ENCODE results near the gene USH2A.

Gene USH2A

DNA sequence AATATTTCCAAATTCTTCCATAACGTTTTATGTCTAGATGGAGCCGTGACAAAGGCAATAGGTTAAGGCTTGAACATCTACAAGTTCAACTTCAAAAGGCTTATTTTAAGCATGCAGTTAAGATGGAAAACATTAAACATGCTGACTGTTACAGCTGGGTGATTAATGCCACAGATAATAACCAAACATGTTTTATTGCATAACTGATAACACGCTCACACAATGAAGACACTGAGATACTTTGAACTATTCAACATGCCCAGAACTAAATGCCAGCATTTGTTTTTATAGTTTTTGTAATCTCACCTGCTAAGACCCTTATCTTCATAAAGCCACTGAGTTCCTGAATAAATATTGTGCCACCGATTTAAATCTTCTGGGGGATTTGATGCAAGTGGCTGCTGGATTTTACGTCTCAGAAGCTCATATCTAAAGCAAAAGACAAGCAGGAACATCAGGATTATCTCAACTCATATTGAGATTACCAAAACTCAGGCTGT is 545.7 kb downstream of the USH2A start:
- no peaks in the 10 kb centered on the region for H3K4me1 ChIP-seq (ENCODE audit: control insufficient read depth, insufficient read depth, low read length)
- no peak overlapping the region for H3K27ac ChIP-seq (ENCODE audit: extremely low read depth, low read depth, low read length)
- no peak overlapping the region for H3K4me3 ChIP-seq (ENCODE audit: low read depth, low read length)
- no peaks in the 10 kb centered on the region for H3K36me3 ChIP-seq (ENCODE audit: control insufficient read depth in 2 of 2, insufficient read depth in 1 of 2, low read length in 2 of 2)
- H3K9me3 ChIP-seq (ENCODE audit: control insufficient read depth, insufficient read depth, low read depth, low read length) = no peaks in the 10 kb centered on the region
- TF ChIP-seq ZNF302 (tag by site-specific recombination; IDR thresholded peaks at IDR 0.05; ENCODE audit: low read depth) (no peak), ZNF146 (tag by site-specific recombination; IDR thresholded peaks at IDR 0.05) (no peak), KLF10 (tag by site-specific recombination; IDR thresholded peaks at IDR 0.05) (no peak), SETDB1 (IDR thresholded peaks at IDR 0.05; ENCODE audit: insufficient read length, low read length) (no peak), TCF7L2 (IDR thresholded peaks at IDR 0.05; ENCODE audit: borderline replicate concordance, low read depth, low read length) (peak; percentile 83; the same call in 1 of the 2 replicates), ZNF416 (tag by site-specific recombination; IDR thresholded peaks at IDR 0.05) (no peak)
- TF ChIP-seq, protein P1, sequence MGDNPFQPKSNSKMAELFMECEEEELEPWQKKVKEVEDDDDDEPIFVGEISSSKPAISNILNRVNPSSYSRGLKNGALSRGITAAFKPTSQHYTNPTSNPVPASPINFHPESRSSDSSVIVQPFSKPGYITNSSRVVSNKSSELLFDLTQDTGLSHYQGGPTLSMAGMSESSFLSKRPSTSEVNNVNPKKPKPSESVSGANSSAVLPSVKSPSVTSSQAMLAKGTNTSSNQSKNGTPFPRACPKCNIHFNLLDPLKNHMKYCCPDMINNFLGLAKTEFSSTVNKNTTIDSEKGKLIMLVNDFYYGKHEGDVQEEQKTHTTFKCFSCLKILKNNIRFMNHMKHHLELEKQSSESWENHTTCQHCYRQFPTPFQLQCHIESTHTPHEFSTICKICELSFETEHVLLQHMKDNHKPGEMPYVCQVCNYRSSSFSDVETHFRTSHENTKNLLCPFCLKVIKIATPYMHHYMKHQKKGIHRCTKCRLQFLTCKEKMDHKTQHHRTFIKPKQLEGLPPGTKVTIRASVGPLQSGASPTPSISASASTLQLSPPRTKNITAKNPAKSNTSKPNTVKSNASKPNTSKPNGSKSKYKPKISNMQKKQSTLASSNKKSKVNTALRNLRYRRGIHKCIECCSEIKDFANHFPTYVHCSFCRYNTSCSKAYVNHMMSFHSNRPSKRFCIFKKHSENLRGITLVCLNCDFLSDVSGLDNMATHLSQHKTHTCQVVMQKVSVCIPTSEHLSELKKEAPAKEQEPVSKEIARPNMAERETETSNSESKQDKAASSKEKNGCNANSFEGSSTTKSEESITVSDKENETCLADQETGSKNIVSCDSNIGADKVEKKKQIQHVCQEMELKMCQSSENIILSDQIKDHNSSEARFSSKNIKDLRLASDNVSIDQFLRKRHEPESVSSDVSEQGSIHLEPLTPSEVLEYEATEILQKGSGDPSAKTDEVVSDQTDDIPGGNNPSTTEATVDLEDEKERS (tag by site-specific recombination; IDR thresholded peaks at IDR 0.05) = no peak
- POLR2A ChIA-PET = no interaction called here
- CTCF ChIA-PET = no interaction called here

DNA sequence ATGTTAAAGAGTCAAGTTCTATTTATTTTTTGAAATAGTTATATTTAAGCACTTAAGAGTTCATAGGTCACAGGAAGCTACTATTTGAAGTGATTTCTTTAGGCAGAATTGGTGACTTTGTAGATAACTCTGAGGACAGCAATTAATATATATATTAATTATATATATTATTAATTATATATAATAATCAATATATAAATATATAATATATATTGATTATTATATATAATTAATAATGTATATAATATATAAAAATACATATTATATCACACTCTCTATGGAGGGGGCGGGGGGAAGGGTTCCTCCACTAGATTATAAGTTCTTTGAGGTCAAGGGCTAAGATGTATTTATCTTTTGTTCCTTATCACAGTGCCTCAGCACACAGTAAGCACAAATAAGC is 547.5 kb downstream of the USH2A start:
- ChIA-PET POLR2A (no interaction called here), CTCF (no interaction called here)
- Histone ChIP-seq H3K9me3 (ENCODE audit: control insufficient read depth, insufficient read depth, low read depth, low read length) (no peaks in the 10 kb centered on the region), H3K36me3 (ENCODE audit: control insufficient read depth in 2 of 2, insufficient read depth in 1 of 2, low read length in 2 of 2) (no peaks in the 10 kb centered on the region), H3K4me3 (ENCODE audit: low read depth, low read length) (no peak overlapping the region), H3K27ac (ENCODE audit: extremely low read depth, low read depth, low read length) (no peak overlapping the region), H3K4me1 (ENCODE audit: control insufficient read depth, insufficient read depth, low read length) (no peaks in the 10 kb centered on the region)
- TF ChIP-seq ZNF184 (tag by site-specific recombination; IDR thresholded peaks at IDR 0.05) (no peak), ZBTB8A (tag by site-specific recombination; IDR thresholded peaks at IDR 0.05) (no peak), ZNF621 (tag by site-specific recombination; IDR thresholded peaks at IDR 0.05) (no peak), ZNF274 (IDR thresholded peaks at IDR 0.05; ENCODE audit: low read length) (no peak), ZNF274 (tag by site-specific recombination; IDR thresholded peaks at IDR 0.05; ENCODE audit: borderline replicate concordance) (no peak)

DNA sequence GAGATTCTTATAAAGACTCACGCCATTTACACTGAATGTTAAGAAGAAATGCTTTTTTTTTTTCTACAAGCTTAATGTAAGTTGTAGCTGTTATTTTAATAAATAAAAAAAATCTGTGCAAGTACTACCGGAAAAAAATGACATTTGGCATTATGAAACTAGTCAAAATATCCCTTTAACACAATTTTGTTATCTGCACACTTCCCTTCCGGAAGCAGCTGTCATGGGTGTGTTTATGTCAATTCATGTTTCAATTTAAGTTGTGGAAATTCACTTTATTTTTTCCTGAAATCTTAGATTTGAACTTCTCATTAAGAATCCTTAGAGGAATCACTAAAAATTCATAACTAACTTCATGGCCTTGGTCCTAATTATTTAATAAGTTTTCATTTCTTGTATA is 548.0 kb downstream of the USH2A start:
- ChIA-PET POLR2A (no interaction called here), CTCF (no interaction called here)
- TF ChIP-seq ZNF404 (tag by site-specific recombination; IDR thresholded peaks at IDR 0.05) (no peak), ZSCAN30 (tag by site-specific recombination; IDR thresholded peaks at IDR 0.05) (no peak), ZNF239 (tag by site-specific recombination; IDR thresholded peaks at IDR 0.05) (no peak), ZNF221 (tag by site-specific recombination; IDR thresholded peaks at IDR 0.05; ENCODE audit: borderline replicate concordance) (no peak), ZNF16 (tag by site-specific recombination; IDR thresholded peaks at IDR 0.05; ENCODE audit: low read depth) (no peak), WT1 (tag by site-specific recombination; IDR thresholded peaks at IDR 0.05) (no peak)
- TF ChIP-seq, protein P2, sequence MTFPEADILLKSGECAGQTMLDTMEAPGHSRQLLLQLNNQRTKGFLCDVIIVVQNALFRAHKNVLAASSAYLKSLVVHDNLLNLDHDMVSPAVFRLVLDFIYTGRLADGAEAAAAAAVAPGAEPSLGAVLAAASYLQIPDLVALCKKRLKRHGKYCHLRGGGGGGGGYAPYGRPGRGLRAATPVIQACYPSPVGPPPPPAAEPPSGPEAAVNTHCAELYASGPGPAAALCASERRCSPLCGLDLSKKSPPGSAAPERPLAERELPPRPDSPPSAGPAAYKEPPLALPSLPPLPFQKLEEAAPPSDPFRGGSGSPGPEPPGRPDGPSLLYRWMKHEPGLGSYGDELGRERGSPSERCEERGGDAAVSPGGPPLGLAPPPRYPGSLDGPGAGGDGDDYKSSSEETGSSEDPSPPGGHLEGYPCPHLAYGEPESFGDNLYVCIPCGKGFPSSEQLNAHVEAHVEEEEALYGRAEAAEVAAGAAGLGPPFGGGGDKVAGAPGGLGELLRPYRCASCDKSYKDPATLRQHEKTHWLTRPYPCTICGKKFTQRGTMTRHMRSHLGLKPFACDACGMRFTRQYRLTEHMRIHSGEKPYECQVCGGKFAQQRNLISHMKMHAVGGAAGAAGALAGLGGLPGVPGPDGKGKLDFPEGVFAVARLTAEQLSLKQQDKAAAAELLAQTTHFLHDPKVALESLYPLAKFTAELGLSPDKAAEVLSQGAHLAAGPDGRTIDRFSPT (tag by site-specific recombination; IDR thresholded peaks at IDR 0.05) = no peak
- TF ChIP-seq, protein P3, sequence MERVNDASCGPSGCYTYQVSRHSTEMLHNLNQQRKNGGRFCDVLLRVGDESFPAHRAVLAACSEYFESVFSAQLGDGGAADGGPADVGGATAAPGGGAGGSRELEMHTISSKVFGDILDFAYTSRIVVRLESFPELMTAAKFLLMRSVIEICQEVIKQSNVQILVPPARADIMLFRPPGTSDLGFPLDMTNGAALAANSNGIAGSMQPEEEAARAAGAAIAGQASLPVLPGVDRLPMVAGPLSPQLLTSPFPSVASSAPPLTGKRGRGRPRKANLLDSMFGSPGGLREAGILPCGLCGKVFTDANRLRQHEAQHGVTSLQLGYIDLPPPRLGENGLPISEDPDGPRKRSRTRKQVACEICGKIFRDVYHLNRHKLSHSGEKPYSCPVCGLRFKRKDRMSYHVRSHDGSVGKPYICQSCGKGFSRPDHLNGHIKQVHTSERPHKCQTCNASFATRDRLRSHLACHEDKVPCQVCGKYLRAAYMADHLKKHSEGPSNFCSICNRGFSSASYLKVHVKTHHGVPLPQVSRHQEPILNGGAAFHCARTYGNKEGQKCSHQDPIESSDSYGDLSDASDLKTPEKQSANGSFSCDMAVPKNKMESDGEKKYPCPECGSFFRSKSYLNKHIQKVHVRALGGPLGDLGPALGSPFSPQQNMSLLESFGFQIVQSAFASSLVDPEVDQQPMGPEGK (tag by site-specific recombination; IDR thresholded peaks at IDR 0.05) = no peak
- TF ChIP-seq, protein P4, sequence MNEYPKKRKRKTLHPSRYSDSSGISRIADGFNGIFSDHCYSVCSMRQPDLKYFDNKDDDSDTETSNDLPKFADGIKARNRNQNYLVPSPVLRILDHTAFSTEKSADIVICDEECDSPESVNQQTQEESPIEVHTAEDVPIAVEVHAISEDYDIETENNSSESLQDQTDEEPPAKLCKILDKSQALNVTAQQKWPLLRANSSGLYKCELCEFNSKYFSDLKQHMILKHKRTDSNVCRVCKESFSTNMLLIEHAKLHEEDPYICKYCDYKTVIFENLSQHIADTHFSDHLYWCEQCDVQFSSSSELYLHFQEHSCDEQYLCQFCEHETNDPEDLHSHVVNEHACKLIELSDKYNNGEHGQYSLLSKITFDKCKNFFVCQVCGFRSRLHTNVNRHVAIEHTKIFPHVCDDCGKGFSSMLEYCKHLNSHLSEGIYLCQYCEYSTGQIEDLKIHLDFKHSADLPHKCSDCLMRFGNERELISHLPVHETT (tag by site-specific recombination; IDR thresholded peaks at IDR 0.05) = no peak
- TF ChIP-seq, protein P5, sequence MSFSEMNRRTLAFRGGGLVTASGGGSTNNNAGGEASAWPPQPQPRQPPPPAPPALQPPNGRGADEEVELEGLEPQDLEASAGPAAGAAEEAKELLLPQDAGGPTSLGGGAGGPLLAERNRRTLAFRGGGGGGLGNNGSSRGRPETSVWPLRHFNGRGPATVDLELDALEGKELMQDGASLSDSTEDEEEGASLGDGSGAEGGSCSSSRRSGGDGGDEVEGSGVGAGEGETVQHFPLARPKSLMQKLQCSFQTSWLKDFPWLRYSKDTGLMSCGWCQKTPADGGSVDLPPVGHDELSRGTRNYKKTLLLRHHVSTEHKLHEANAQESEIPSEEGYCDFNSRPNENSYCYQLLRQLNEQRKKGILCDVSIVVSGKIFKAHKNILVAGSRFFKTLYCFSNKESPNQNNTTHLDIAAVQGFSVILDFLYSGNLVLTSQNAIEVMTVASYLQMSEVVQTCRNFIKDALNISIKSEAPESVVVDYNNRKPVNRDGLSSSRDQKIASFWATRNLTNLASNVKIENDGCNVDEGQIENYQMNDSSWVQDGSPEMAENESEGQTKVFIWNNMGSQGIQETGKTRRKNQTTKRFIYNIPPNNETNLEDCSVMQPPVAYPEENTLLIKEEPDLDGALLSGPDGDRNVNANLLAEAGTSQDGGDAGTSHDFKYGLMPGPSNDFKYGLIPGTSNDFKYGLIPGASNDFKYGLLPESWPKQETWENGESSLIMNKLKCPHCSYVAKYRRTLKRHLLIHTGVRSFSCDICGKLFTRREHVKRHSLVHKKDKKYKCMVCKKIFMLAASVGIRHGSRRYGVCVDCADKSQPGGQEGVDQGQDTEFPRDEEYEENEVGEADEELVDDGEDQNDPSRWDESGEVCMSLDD (tag by site-specific recombination; IDR thresholded peaks at IDR 0.05) = no peak

More for the DNA sequence above, 548.0 kb downstream of the USH2A start:
- Histone ChIP-seq H3K27ac (ENCODE audit: extremely low read depth, low read depth, low read length) (no peak overlapping the region), H3K4me1 (ENCODE audit: control insufficient read depth, insufficient read depth, low read length) (no peaks in the 10 kb centered on the region), H3K9me3 (ENCODE audit: control insufficient read depth, insufficient read depth, low read depth, low read length) (no peaks in the 10 kb centered on the region), H3K4me3 (ENCODE audit: low read depth, low read length) (no peak overlapping the region), H3K36me3 (ENCODE audit: control insufficient read depth in 2 of 2, insufficient read depth in 1 of 2, low read length in 2 of 2) (no peaks in the 10 kb centered on the region)

Data from HEK293 (cell line).